HepG2 (cell line): ENCODE data around the gene PREX1. TPM values are rescaled to one million over a fixed set of nuclear protein-coding genes. Genes with fewer than 3 reads are reported as not detected.

Experiments
- ATAC-seq: fragments of 200-7000 bp; cut with Tn5 transposase; 3 replicates; pipeline ENCODE4 v1.9.1; 2020; ENCODE audit warnings: mild to moderate bottlenecking, moderate library complexity
- BruUV-seq: library from RNA; stranded (reverse); fragments of 400-500 nt; replicated peaks from 2 replicates; lab custom pipeline; 2021; lab: Mats Ljungman, UMichigan
- CTCF ChIA-PET: fragments of 300-600 bp; formaldehyde crosslinking; extraction: SDS; loops from one replicate; lab custom pipeline; 2021; ENCODE audit warnings: low total read pairs, inconsistent platforms, low intra/inter-chr PET ratio; lab: Yijun Ruan, JAX
- POLR2A ChIA-PET: fragments of 350-600 bp; sonication (Branson Sonifier 250); formaldehyde crosslinking; loops from one replicate; lab custom pipeline; 2020; ENCODE audit warnings: antibody characterized with exemption, inconsistent platforms; lab: Yijun Ruan, JAX
- DNase-seq: peaks from one replicate; pipeline ENCODE4 v3.0.0-alpha.2; 2015; ENCODE audit warnings: low spot score
- FAIRE-seq: peaks from 3 replicates; lab custom pipeline; 2011; peaks lifted over from hg19 to GRCh38; lab: Jason Lieb, UNC
- H2AFZ ChIP-seq: one replicate; pipeline ENCODE4 v1.6.1; 2011; ENCODE audit warnings: low read length, inconsistent platforms
- H3K27ac ChIP-seq: fragments of 300-600 bp; 3 replicates; pipeline ENCODE4 v1.8.0; 2011; ENCODE audit warnings: mixed run types, mild to moderate bottlenecking, mixed read lengths, low read length, inconsistent platforms; ENCODE audit not compliant: insufficient read depth; ENCODE audit errors: extremely low read length
- H3K27me3 ChIP-seq, 2 experiments: fragments of 200-600 bp in 1 of 2; 2 replicates in 1 of 2; 3 replicates in 1 of 2; pipeline versions ENCODE4 v1.6.0 to v1.8.0; 2011; ENCODE audit warnings: low read length in 2 of 2, mild to moderate bottlenecking in 2 of 2, moderate library complexity in 2 of 2, inconsistent platforms in 1 of 2; ENCODE audit not compliant: insufficient read depth in 2 of 2, control insufficient read depth in 1 of 2
- H3K36me3 ChIP-seq, 2 experiments: fragments of 200-600 bp in 1 of 2; replicated peaks in 1 of 2; 2 replicates in 1 of 2; 3 replicates in 1 of 2; pipeline versions ENCODE4 v1.5.1 to v1.8.0; 2011; ENCODE audit warnings: low read length in 2 of 2, inconsistent platforms in 1 of 2; ENCODE audit not compliant: insufficient read depth in 2 of 2, control insufficient read depth in 1 of 2
- H3K4me1 ChIP-seq: 2 replicates; pipeline ENCODE4 v1.5.1; 2012; ENCODE audit warnings: low read length, inconsistent platforms; ENCODE audit not compliant: insufficient read depth
- H3K4me2 ChIP-seq: 2 replicates; pipeline ENCODE4 v1.6.0; 2011; ENCODE audit warnings: low read depth, low read length, inconsistent platforms
- H3K4me3 ChIP-seq, 3 experiments: fragments of 200-600 bp in 1 of 3; sonication (generic), shearing (Covaris generic) in 1 of 3; replicated peaks in 1 of 3; 2 replicates each; pipeline ENCODE4 v1.5.1; 2011 to 2016; ENCODE audit warnings: low read length in 3 of 3, inconsistent platforms in 2 of 3, low read depth in 2 of 3, mild to moderate bottlenecking in 2 of 3, control low read depth in 1 of 3, mixed read lengths in 1 of 3; ENCODE audit not compliant: insufficient read depth in 1 of 3
- H3K79me2 ChIP-seq: one replicate; pipeline ENCODE4 v1.6.1; 2011; ENCODE audit warnings: low read length, inconsistent platforms; ENCODE audit not compliant: insufficient read depth
- H3K9ac ChIP-seq: 2 replicates; pipeline ENCODE4 v1.6.0; 2011; ENCODE audit warnings: mild to moderate bottlenecking, low read depth, low read length, inconsistent platforms; ENCODE audit not compliant: insufficient read depth
- H3K9me3 ChIP-seq: 2 replicates; pipeline ENCODE4 v1.5.1; 2012; ENCODE audit warnings: mild to moderate bottlenecking, low read length
- H4K20me1 ChIP-seq: 2 replicates; pipeline ENCODE4 v1.6.0; 2011; ENCODE audit warnings: inconsistent platforms, mild to moderate bottlenecking, low read length, moderate library complexity; ENCODE audit not compliant: insufficient read depth
- DRAP1 ChIP-seq: IDR thresholded peaks from 2 replicates; pipeline ENCODE4 v1.6.1; 2016; ENCODE audit warnings: missing genetic modification reagents, missing compliant biosample characterization
- THAP11 ChIP-seq: IDR thresholded peaks from 2 replicates; pipeline ENCODE4 v1.6.1; 2016; ENCODE audit warnings: missing biosample characterization, missing genetic modification reagents
- TOE1 ChIP-seq: sonication (generic); formaldehyde crosslinking; IDR thresholded peaks from 2 replicates; pipeline ENCODE4 v1.4.0; 2020; ENCODE audit warnings: mild to moderate bottlenecking, missing genetic modification reagents
- TRIM24 ChIP-seq: sonication (generic); formaldehyde crosslinking; IDR thresholded peaks from 2 replicates; pipeline ENCODE4 v1.8.0; 2022; ENCODE audit warnings: mild to moderate bottlenecking, missing genetic modification reagents
- USF2 ChIP-seq, 2 experiments: sonication (generic) in 1 of 2; formaldehyde crosslinking in 1 of 2; IDR thresholded peaks; 2 replicates each; pipeline versions ENCODE4 v1.5.1 to v1.6.1; 2011 to 2020; ENCODE audit warnings: borderline replicate concordance in 1 of 2, low read depth in 1 of 2, low read length in 1 of 2, mild to moderate bottlenecking in 1 of 2, missing genetic modification reagents in 1 of 2, moderate library complexity in 1 of 2
- ZFP1 ChIP-seq: IDR thresholded peaks from 2 replicates; pipeline ENCODE4 v1.6.1; 2016
- ZNF143 ChIP-seq: sonication (generic); formaldehyde crosslinking; IDR thresholded peaks from 2 replicates; pipeline ENCODE4 v1.4.0; 2020; ENCODE audit warnings: missing genetic modification reagents
- ZNF878 ChIP-seq: sonication (generic); formaldehyde crosslinking; IDR thresholded peaks from 2 replicates; pipeline ENCODE4 v1.8.1; 2023; ENCODE audit warnings: mild to moderate bottlenecking, missing genetic modification reagents, moderate library complexity
- WGBS: methylation state at CpG from one replicate; pipeline ENCODE4 v1.1.6; 2017; ENCODE audit warnings: low lambda C conversion rate; 5-methylcytosine and 5-hydroxymethylcytosine counted together
- in situ Hi-C: cut with HindIII; loops from 2 replicates; pipeline ENCODE4 v1.10.0; 2017; ENCODE audit warnings: low pct_unique_long_range_greater_than_20kb; ENCODE audit not compliant: extremely low pct_ligation_motif_present
- intact Hi-C: fragments of 100-400 bp; cut with micrococcal nuclease; formaldehyde crosslinking; loops from one replicate; pipeline ENCODE4 v1.10.0; 2022; ENCODE audit not compliant: unreplicated experiment
- polyA plus RNA-seq, 8 experiments: library from polyadenylated mRNA; depleted of rRNA in 3 of 8; stranded (reverse) in 7 of 8; unstranded in 1 of 8; fragments of >200 nt; fragmentation: Illumina TruSeq in 4 of 8; extraction: Trizol in 4 of 8; gene quantifications; 2 replicates each; pipeline versions ENCODE4 v1.2.1 to v1.2.3, GENCODE V29; 2011 to 2016; ENCODE audit warnings: low read depth in 4 of 8, missing spikeins in 1 of 8, mixed read lengths in 1 of 8; ENCODE audit not compliant: insufficient read depth in 1 of 8
- total RNA-seq, 5 experiments: library from RNA; depleted of rRNA; stranded (reverse); fragments of >200 nt; fragmentation: Illumina TruSeq; extraction: Trizol; gene quantifications; 2 replicates each; pipeline ENCODE4 v1.2.3, GENCODE V29; 2016; ENCODE audit warnings: low read depth in 1 of 5

The PREX1 gene
- total and polyA plus RNA-seq, 2 of the 13 experiments (the other 11 are each of a cell fraction or from before 2014, with no cell fraction given): 0.02 to 0.04 TPM

- Histone ChIP-seq H3K27ac (no peak overlapping the region), H3K9me3 (no peaks in the 10 kb centered on the region), H3K4me3 (no peak overlapping the region), H3K79me2 (no peaks in the 10 kb centered on the region), H3K4me1 (peaks cover 7% of the 10 kb centered on the region), H3K4me2 (no peak overlapping the region), H3K36me3 (no peaks in the 10 kb centered on the region), H3K27me3 (peaks cover 0 to 4% of the 10 kb centered on the region in 2 experiments; a peak in 3 of 5 replicates), H4K20me1 (no peaks in the 10 kb centered on the region), H3K9ac (no peak overlapping the region), H2AFZ (no peak overlapping the region)
- no peak for ATAC-seq
- in situ Hi-C loops (no loop called here), intact Hi-C loops (no loop called here)
- POLR2A ChIA-PET: no interaction called here
- no peak for FAIRE-seq
- DNase-seq: no peak
- no TSS peak for BruUV-seq
- 40% methylated on average over 4 of the region's 12 CpGs for WGBS
- no peak for TF ChIP-seq TRIM24
- no peak for TF ChIP-seq USF2 (IDR thresholded peaks at IDR 0.05; ENCODE audit: low read depth, low read length)
- no peak for TF ChIP-seq USF2 (CRISPR knock-in tag; IDR thresholded peaks at IDR 0.05; ENCODE audit: borderline replicate concordance)
- no peak for TF ChIP-seq DRAP1 (CRISPR knock-in tag)
- no peak for TF ChIP-seq ZFP1 (CRISPR knock-in tag)
- CTCF ChIA-PET: no interaction called here
These were observed 124.7 kb downstream of the PREX1 start for GRCh38 chr20:48703107-48703506.

- H4K20me1 ChIP-seq: no peaks in the 10 kb centered on the region
- FAIRE-seq (no peak), DNase-seq (no peak), ATAC-seq (no peak)
- H3K27me3 ChIP-seq: peaks cover 0 to 4% of the 10 kb centered on the region in 2 experiments; a peak in 3 of 5 replicates
- WGBS: 80% methylated on average over 8 of the region's 8 CpGs
- in situ Hi-C loops: no loop called here
- H3K4me2 ChIP-seq: no peak overlapping the region
- TF ChIP-seq ZNF143 (CRISPR knock-in tag): peak; percentile 60
- 0 out of 2 replicates have a peak, but pooled peaks have one; percentile 37 for TF ChIP-seq THAP11 (CRISPR knock-in tag)
- TF ChIP-seq TOE1: no peak
- no peak for TF ChIP-seq ZNF878 (CRISPR knock-in tag)
- BruUV-seq: no TSS peak
- H3K4me3 ChIP-seq: no peak overlapping the region
- peaks cover 13% of the 10 kb centered on the region for H3K4me1 ChIP-seq
- H2AFZ ChIP-seq: no peak overlapping the region
- CTCF ChIA-PET: no interaction called here
- intact Hi-C loops: no loop called here
- no peaks in the 10 kb centered on the region for H3K9me3 ChIP-seq
- POLR2A ChIA-PET: no interaction called here
- H3K79me2 ChIP-seq: no peaks in the 10 kb centered on the region
- no peaks in the 10 kb centered on the region for H3K36me3 ChIP-seq
- no peak overlapping the region for H3K9ac ChIP-seq
- no peak overlapping the region for H3K27ac ChIP-seq
These were observed 125.3 kb downstream of the PREX1 start for GRCh38 chr20:48702455-48702913.
